ENCODE results near the gene LTB4R. TPM values are rescaled to one million over a fixed set of nuclear protein-coding genes. Genes with fewer than 3 reads are reported as not detected.

LTB4R gene
- total RNA-seq, 1 experiment from 2014 or later, result 10.3 TPM

DNA sequence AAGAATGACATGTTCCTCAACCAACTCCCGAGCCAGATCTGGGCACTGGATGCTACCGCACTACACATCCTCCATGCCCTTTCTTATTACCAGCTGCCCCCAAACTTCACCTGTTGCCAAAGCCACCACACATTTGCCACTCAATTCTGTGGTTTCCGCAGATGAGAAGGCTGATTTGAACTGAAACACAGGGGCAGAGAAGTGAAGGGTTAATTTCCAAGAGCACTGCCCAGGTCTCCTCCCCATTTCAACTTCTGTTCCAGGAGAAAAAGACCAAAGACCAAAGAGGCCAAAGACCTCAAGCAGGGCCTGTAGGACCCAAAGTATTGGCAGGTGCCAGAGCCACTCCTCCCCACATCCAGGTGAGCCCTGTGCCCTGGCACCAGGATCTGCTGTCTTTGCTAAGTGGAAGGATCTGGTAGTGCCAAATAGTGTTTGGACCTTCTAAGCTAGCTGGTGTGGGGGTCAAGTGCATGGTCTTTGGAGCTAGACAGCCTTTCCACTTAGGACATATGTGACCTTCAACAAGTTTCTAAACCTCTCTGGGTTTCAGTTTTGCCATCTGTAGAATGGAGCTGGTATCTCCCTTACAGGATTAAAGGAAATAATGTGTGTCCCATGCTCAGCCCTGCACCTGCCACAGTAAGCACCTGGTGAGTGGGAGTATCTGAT lies 19.7 kb upstream of the LTB4R start:
- CTCF ChIA-PET, result no interaction called here
- Histone ChIP-seq H3K4me2 (no peak overlapping the region), H3F3A (ENCODE audit: insufficient read depth, low read depth) (no peaks in the 10 kb centered on the region), H3K36me3 (ENCODE audit: low read depth) (no peaks in the 10 kb centered on the region), H4K20me1 (ENCODE audit: insufficient read depth) (no peaks in the 10 kb centered on the region), H3K4me1 (replicated peaks; ENCODE audit: insufficient read depth) (no peaks in the 10 kb centered on the region), H3K27ac (no peak overlapping the region), H2AFZ (no peak overlapping the region), H3K27me3 (ENCODE audit: insufficient read depth, low read depth) (no peaks in the 10 kb centered on the region), H3K4me3 (no peak overlapping the region), H3K9me3 (ENCODE audit: insufficient read depth, low read depth) (no peaks in the 10 kb centered on the region), H3K79me2 (ENCODE audit: low read depth) (no peaks in the 10 kb centered on the region), H3K9me2 (ENCODE audit: insufficient read depth) (no peaks in the 10 kb centered on the region)
- no peak for DNase-seq
- intact Hi-C loops (cut with micrococcal nuclease; ENCODE audit: unreplicated experiment), result no loop called here
- POLR2A ChIA-PET (ENCODE audit: unreplicated experiment), result no interaction called here
- no TSS peak for BruUV-seq (replicated peaks)
- no peak for TF ChIP-seq EZH2 (IDR thresholded peaks at IDR 0.05; ENCODE audit: low read depth)
- TF ChIP-seq, protein P1, sequence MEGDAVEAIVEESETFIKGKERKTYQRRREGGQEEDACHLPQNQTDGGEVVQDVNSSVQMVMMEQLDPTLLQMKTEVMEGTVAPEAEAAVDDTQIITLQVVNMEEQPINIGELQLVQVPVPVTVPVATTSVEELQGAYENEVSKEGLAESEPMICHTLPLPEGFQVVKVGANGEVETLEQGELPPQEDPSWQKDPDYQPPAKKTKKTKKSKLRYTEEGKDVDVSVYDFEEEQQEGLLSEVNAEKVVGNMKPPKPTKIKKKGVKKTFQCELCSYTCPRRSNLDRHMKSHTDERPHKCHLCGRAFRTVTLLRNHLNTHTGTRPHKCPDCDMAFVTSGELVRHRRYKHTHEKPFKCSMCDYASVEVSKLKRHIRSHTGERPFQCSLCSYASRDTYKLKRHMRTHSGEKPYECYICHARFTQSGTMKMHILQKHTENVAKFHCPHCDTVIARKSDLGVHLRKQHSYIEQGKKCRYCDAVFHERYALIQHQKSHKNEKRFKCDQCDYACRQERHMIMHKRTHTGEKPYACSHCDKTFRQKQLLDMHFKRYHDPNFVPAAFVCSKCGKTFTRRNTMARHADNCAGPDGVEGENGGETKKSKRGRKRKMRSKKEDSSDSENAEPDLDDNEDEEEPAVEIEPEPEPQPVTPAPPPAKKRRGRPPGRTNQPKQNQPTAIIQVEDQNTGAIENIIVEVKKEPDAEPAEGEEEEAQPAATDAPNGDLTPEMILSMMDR (conservative IDR thresholded peaks at IDR 0.05), result no peak

DNA sequence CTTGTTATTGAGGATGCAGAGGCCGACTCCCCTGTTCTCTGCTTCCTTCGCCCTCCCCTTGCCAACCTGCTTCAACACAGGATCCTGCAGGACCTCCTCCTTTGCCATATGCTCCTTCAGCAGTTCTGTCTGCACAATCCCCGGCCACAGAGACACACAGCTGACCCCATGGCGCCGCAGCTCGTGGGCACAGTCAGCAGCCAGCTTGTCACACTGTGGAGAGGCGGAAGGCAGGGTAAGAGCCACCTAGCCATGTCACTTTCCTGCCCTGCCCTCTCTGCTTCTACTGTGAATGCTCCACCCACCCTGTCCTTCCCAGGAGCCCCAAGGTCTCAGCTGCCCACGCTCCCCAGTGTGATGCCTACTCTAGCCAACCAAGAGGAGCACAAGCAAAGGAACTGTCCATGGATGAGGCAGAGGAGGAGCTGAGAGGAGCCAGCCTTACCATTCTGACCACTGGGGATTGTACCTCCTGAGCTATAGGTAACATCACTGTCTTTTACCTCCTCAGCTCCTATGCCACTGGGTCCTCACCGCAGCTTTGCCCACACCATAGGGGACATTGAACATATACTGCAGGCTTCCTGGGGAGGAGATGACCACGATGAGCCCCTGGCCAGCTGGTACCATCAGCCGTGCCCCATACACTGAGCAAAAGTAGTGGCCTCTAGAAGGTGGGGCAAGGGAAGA lies 19.0 kb upstream of the LTB4R start:
- H3K27ac ChIP-seq, result no peak overlapping the region
- H2AFZ ChIP-seq, result no peak overlapping the region
- CTCF ChIA-PET, result no interaction called here
- POLR2A ChIA-PET (ENCODE audit: unreplicated experiment), result interaction anchor here (0.5 kb wide), 1 partner anchor 45 kb away, joined by 3 read pairs; no protein-coding TSS in a partner anchor
- no peak for DNase-seq
- no peaks in the 10 kb centered on the region for H3K79me2 ChIP-seq (ENCODE audit: low read depth)
- no peak for TF ChIP-seq EZH2 (IDR thresholded peaks at IDR 0.05; ENCODE audit: low read depth)
- TF ChIP-seq, protein P1 (conservative IDR thresholded peaks at IDR 0.05), result no peak
- H3K27me3 ChIP-seq (ENCODE audit: insufficient read depth, low read depth), result no peaks in the 10 kb centered on the region
- no peak overlapping the region for H3K4me2 ChIP-seq
- no peak overlapping the region for H3K4me3 ChIP-seq
- no peaks in the 10 kb centered on the region for H4K20me1 ChIP-seq (ENCODE audit: insufficient read depth)
- H3F3A ChIP-seq (ENCODE audit: insufficient read depth, low read depth), result no peaks in the 10 kb centered on the region
- no peaks in the 10 kb centered on the region for H3K36me3 ChIP-seq (ENCODE audit: low read depth)
- BruUV-seq (replicated peaks), result no TSS peak
- intact Hi-C loops (cut with micrococcal nuclease; ENCODE audit: unreplicated experiment), result no loop called here
- H3K4me1 ChIP-seq (replicated peaks; ENCODE audit: insufficient read depth), result no peaks in the 10 kb centered on the region
- no peaks in the 10 kb centered on the region for H3K9me2 ChIP-seq (ENCODE audit: insufficient read depth)
- no peaks in the 10 kb centered on the region for H3K9me3 ChIP-seq (ENCODE audit: insufficient read depth, low read depth)

DNA sequence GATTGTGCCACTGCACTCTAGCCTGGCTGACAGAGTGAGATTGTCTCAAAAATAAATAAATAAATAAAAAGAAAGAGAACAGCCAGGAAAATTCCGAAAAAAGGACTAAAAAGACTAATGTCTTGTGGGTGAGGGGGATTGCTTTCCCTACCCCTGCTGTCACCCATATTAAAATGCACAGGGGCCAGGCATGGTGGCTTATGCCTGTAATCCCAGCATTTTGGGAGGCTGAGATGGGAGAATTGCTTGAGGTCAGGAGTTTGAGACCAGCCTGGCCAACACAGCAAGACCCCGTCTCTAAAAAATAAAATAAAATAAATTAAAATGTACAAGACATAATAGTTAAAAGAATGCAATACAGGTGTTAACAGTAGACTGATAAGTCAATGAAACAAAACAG lies 17.8 kb upstream of the LTB4R start:
- intact Hi-C loops (cut with micrococcal nuclease; ENCODE audit: unreplicated experiment), result no loop called here

More for the DNA sequence above, 17.8 kb upstream of the LTB4R start:
- no peaks in the 10 kb centered on the region for H3K9me3 ChIP-seq (ENCODE audit: insufficient read depth, low read depth)
- DNase-seq, result no peak
- no peak overlapping the region for H3K4me2 ChIP-seq
- BruUV-seq (replicated peaks), result no TSS peak
- ChIA-PET POLR2A (ENCODE audit: unreplicated experiment) (no interaction called here), CTCF (no interaction called here)
- no peaks in the 10 kb centered on the region for H4K20me1 ChIP-seq (ENCODE audit: insufficient read depth)
- no peaks in the 10 kb centered on the region for H3K36me3 ChIP-seq (ENCODE audit: low read depth)
- H2AFZ ChIP-seq, result no peak overlapping the region
- H3K4me1 ChIP-seq (replicated peaks; ENCODE audit: insufficient read depth), result peaks cover 4% of the 10 kb centered on the region
- no peaks in the 10 kb centered on the region for H3F3A ChIP-seq (ENCODE audit: insufficient read depth, low read depth)
- no peaks in the 10 kb centered on the region for H3K9me2 ChIP-seq (ENCODE audit: insufficient read depth)
- peaks cover 3% of the 10 kb centered on the region; the same call in 1 of the 2 replicates for H3K79me2 ChIP-seq (ENCODE audit: low read depth)
- no peak for TF ChIP-seq EZH2 (IDR thresholded peaks at IDR 0.05; ENCODE audit: low read depth)
- TF ChIP-seq, protein P1 (conservative IDR thresholded peaks at IDR 0.05), result no peak
- no peak overlapping the region for H3K4me3 ChIP-seq
- no peaks in the 10 kb centered on the region for H3K27me3 ChIP-seq (ENCODE audit: insufficient read depth, low read depth)
- no peak overlapping the region for H3K27ac ChIP-seq

All from PC-9 (cell line).